HepG2 (cell line): Measurements from ENCODE around the gene TNFSF12. TPM values are rescaled to one million over a fixed set of nuclear protein-coding genes. Genes with fewer than 3 reads are reported as not detected.

Source experiments
- HIVEP1 ChIP-seq: sonication (generic); formaldehyde crosslinking; IDR thresholded peaks from 2 replicates; pipeline ENCODE4 v1.4.0; 2020; ENCODE audit warnings: mild to moderate bottlenecking, missing genetic modification reagents
- KLF6 ChIP-seq: IDR thresholded peaks from 2 replicates; pipeline ENCODE4 v1.8.0; 2016; ENCODE audit warnings: missing biosample characterization, missing genetic modification reagents
- SAP130 ChIP-seq: IDR thresholded peaks from 2 replicates; pipeline ENCODE4 v1.6.1; 2016; ENCODE audit warnings: low read depth
- SNAPC2 ChIP-seq: sonication (generic); formaldehyde crosslinking; IDR thresholded peaks from 2 replicates; pipeline ENCODE4 v1.8.1; 2022; ENCODE audit warnings: mild to moderate bottlenecking, missing genetic modification reagents
- ZBTB7B ChIP-seq: sonication (generic); formaldehyde crosslinking; IDR thresholded peaks from 2 replicates; pipeline ENCODE4 v1.4.0; 2020; ENCODE audit warnings: missing genetic modification reagents
- ZFY ChIP-seq: sonication (generic); formaldehyde crosslinking; IDR thresholded peaks from 2 replicates; pipeline ENCODE4 v1.4.0; 2020; ENCODE audit warnings: missing genetic modification reagents
- ZNF331 ChIP-seq: sonication (generic); formaldehyde crosslinking; IDR thresholded peaks from 2 replicates; pipeline ENCODE4 v1.4.0; 2020; ENCODE audit warnings: missing genetic modification reagents
- ZNF496 ChIP-seq: sonication (generic); formaldehyde crosslinking; IDR thresholded peaks from 2 replicates; pipeline ENCODE4 v1.8.1; 2023; ENCODE audit warnings: mild to moderate bottlenecking, moderate library complexity, missing genetic modification reagents; ENCODE audit not compliant: insufficient replicate concordance
- ZNF605 ChIP-seq: sonication (generic); formaldehyde crosslinking; IDR thresholded peaks from 2 replicates; pipeline ENCODE4 v1.8.0; 2022; ENCODE audit warnings: mild to moderate bottlenecking, missing genetic modification reagents
- ZZZ3 ChIP-seq: sonication (generic); formaldehyde crosslinking; IDR thresholded peaks from 2 replicates; pipeline ENCODE4 v1.4.0; 2020; ENCODE audit warnings: missing genetic modification reagents, mild to moderate bottlenecking, borderline replicate concordance
- polyA plus RNA-seq, 8 experiments: library from polyadenylated mRNA; depleted of rRNA in 3 of 8; stranded (reverse) in 7 of 8; unstranded in 1 of 8; fragments of >200 nt; fragmentation: Illumina TruSeq in 4 of 8; extraction: Trizol in 4 of 8; gene quantifications; 2 replicates each; pipeline versions ENCODE4 v1.2.1 to v1.2.3, GENCODE V29; 2011 to 2016; ENCODE audit warnings: low read depth in 4 of 8, missing spikeins in 1 of 8, mixed read lengths in 1 of 8; ENCODE audit not compliant: insufficient read depth in 1 of 8
- total RNA-seq, 5 experiments: library from RNA; depleted of rRNA; stranded (reverse); fragments of >200 nt; fragmentation: Illumina TruSeq; extraction: Trizol; gene quantifications; 2 replicates each; pipeline ENCODE4 v1.2.3, GENCODE V29; 2016; ENCODE audit warnings: low read depth in 1 of 5
- TF ChIP-seq, protein P1 (sequence below): sonication (generic); IDR thresholded peaks from 2 replicates; pipeline ENCODE4 v1.6.1; 2016; ENCODE audit warnings: low read depth, borderline replicate concordance
- TF ChIP-seq, protein P2 (sequence below): sonication (generic); formaldehyde crosslinking; IDR thresholded peaks from 2 replicates; pipeline ENCODE4 v1.4.0; 2020; ENCODE audit warnings: mild to moderate bottlenecking, missing genetic modification reagents
- TF ChIP-seq, protein P3 (sequence below): sonication (generic); formaldehyde crosslinking; IDR thresholded peaks from 2 replicates; pipeline ENCODE4 v1.4.0; 2020; ENCODE audit warnings: mild to moderate bottlenecking, missing genetic modification reagents
- TF ChIP-seq, protein P4 (sequence below): sonication (generic); formaldehyde crosslinking; IDR thresholded peaks from 2 replicates; pipeline ENCODE4 v1.5.0; 2020; ENCODE audit warnings: mild to moderate bottlenecking, missing genetic modification reagents, moderate library complexity
- TF ChIP-seq, protein P5 (sequence below), 2 experiments: sonication (generic) in 1 of 2; formaldehyde crosslinking in 1 of 2; IDR thresholded peaks; 2 replicates each; pipeline versions ENCODE4 v1.4.0 to v1.6.1; 2018 to 2020; ENCODE audit warnings: missing genetic modification reagents in 2 of 2, borderline replicate concordance in 1 of 2, low read depth in 1 of 2, mild to moderate bottlenecking in 1 of 2, missing biosample characterization in 1 of 2
- TF ChIP-seq, protein P6 (sequence below): IDR thresholded peaks from 2 replicates; pipeline ENCODE4 v1.4.0; 2020; ENCODE audit warnings: mild to moderate bottlenecking, missing genetic modification reagents

TNFSF12 gene
- total and polyA plus RNA-seq, 2 of the 13 experiments (the other 11 are each of a cell fraction or from before 2014, with no cell fraction given), result 0.93 to 7.2 TPM

DNA sequence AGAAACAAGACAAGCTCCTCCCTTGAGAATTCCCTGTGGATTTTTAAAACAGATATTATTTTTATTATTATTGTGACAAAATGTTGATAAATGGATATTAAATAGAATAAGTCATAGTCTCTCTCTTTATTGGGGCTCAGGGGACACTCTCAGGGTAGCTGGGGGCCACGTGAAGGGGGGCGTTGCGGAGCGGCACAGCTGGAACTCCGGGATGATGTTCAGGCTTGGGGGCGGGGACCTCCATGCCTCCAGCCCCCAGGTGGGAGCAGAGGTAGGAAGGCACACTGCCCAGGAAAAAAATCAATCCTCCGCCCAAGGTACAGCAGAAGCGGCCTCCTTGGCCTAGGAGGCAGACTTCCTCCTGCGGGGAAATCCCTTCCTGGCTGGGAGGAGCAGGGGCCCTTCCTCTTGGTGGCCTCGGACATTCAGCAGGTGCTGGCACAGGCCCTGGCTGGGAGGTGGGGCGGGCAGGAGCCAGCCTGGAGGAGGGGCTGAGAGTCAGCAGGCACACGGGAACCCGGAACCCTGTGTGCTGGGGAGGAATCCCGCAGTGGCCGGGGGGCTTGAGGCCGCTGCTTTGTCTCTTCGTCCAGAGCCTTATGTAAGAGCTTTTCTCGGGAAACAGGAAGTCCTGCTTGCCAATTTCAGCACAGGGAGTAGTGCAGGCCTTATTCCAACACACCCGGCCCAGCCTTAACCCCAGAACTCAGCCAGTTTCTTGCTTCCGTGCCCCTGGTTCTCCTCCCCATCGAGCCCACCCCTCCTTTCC, 9.1 kb downstream of the TNFSF12 start (continued):
- TF ChIP-seq, protein P1, sequence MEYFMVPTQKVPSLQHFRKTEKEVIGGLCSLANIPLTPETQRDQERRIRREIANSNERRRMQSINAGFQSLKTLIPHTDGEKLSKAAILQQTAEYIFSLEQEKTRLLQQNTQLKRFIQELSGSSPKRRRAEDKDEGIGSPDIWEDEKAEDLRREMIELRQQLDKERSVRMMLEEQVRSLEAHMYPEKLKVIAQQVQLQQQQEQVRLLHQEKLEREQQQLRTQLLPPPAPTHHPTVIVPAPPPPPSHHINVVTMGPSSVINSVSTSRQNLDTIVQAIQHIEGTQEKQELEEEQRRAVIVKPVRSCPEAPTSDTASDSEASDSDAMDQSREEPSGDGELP, result peak; percentile 36; the same call in 1 of the 2 replicates
- TF ChIP-seq SNAPC2, result no peak
- TF ChIP-seq, protein P2, sequence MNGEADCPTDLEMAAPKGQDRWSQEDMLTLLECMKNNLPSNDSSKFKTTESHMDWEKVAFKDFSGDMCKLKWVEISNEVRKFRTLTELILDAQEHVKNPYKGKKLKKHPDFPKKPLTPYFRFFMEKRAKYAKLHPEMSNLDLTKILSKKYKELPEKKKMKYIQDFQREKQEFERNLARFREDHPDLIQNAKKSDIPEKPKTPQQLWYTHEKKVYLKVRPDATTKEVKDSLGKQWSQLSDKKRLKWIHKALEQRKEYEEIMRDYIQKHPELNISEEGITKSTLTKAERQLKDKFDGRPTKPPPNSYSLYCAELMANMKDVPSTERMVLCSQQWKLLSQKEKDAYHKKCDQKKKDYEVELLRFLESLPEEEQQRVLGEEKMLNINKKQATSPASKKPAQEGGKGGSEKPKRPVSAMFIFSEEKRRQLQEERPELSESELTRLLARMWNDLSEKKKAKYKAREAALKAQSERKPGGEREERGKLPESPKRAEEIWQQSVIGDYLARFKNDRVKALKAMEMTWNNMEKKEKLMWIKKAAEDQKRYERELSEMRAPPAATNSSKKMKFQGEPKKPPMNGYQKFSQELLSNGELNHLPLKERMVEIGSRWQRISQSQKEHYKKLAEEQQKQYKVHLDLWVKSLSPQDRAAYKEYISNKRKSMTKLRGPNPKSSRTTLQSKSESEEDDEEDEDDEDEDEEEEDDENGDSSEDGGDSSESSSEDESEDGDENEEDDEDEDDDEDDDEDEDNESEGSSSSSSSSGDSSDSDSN (CRISPR knock-in tag), result peak; percentile 64; the same call in 1 of the 2 replicates
- peak; percentile 41; the same call in 1 of the 2 replicates for TF ChIP-seq ZBTB7B (CRISPR knock-in tag)
- TF ChIP-seq, protein P3, sequence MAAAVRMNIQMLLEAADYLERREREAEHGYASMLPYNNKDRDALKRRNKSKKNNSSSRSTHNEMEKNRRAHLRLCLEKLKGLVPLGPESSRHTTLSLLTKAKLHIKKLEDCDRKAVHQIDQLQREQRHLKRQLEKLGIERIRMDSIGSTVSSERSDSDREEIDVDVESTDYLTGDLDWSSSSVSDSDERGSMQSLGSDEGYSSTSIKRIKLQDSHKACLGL (CRISPR knock-in tag), result no peak
- TF ChIP-seq, protein P4, sequence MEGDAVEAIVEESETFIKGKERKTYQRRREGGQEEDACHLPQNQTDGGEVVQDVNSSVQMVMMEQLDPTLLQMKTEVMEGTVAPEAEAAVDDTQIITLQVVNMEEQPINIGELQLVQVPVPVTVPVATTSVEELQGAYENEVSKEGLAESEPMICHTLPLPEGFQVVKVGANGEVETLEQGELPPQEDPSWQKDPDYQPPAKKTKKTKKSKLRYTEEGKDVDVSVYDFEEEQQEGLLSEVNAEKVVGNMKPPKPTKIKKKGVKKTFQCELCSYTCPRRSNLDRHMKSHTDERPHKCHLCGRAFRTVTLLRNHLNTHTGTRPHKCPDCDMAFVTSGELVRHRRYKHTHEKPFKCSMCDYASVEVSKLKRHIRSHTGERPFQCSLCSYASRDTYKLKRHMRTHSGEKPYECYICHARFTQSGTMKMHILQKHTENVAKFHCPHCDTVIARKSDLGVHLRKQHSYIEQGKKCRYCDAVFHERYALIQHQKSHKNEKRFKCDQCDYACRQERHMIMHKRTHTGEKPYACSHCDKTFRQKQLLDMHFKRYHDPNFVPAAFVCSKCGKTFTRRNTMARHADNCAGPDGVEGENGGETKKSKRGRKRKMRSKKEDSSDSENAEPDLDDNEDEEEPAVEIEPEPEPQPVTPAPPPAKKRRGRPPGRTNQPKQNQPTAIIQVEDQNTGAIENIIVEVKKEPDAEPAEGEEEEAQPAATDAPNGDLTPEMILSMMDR (CRISPR knock-in tag), result peak; percentile 27
- TF ChIP-seq, protein P5, sequence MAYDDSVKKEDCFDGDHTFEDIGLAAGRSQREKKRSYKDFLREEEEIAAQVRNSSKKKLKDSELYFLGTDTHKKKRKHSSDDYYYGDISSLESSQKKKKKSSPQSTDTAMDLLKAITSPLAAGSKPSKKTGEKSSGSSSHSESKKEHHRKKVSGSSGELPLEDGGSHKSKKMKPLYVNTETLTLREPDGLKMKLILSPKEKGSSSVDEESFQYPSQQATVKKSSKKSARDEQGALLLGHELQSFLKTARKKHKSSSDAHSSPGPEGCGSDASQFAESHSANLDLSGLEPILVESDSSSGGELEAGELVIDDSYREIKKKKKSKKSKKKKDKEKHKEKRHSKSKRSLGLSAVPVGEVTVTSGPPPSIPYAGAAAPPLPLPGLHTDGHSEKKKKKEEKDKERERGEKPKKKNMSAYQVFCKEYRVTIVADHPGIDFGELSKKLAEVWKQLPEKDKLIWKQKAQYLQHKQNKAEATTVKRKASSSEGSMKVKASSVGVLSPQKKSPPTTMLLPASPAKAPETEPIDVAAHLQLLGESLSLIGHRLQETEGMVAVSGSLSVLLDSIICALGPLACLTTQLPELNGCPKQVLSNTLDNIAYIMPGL (CRISPR knock-in tag; IDR thresholded peaks at IDR 0.05; ENCODE audit: borderline replicate concordance in 1 of 2, low read depth in 1 of 2), result 0 out of 4 replicates have a peak, but pooled peaks have one; percentile 5 to 42
- TF ChIP-seq ZFY (CRISPR knock-in tag), result peak; percentile 77
- peak; percentile 79 for TF ChIP-seq HIVEP1 (CRISPR knock-in tag)
- no peak for TF ChIP-seq ZNF496 (CRISPR knock-in tag)
- TF ChIP-seq ZNF605 (CRISPR knock-in tag), result peak; percentile 75; the same call in 1 of the 2 replicates
- TF ChIP-seq ZNF331 (CRISPR knock-in tag), result peak; percentile 68; the same call in 1 of the 2 replicates
- TF ChIP-seq, protein P6, sequence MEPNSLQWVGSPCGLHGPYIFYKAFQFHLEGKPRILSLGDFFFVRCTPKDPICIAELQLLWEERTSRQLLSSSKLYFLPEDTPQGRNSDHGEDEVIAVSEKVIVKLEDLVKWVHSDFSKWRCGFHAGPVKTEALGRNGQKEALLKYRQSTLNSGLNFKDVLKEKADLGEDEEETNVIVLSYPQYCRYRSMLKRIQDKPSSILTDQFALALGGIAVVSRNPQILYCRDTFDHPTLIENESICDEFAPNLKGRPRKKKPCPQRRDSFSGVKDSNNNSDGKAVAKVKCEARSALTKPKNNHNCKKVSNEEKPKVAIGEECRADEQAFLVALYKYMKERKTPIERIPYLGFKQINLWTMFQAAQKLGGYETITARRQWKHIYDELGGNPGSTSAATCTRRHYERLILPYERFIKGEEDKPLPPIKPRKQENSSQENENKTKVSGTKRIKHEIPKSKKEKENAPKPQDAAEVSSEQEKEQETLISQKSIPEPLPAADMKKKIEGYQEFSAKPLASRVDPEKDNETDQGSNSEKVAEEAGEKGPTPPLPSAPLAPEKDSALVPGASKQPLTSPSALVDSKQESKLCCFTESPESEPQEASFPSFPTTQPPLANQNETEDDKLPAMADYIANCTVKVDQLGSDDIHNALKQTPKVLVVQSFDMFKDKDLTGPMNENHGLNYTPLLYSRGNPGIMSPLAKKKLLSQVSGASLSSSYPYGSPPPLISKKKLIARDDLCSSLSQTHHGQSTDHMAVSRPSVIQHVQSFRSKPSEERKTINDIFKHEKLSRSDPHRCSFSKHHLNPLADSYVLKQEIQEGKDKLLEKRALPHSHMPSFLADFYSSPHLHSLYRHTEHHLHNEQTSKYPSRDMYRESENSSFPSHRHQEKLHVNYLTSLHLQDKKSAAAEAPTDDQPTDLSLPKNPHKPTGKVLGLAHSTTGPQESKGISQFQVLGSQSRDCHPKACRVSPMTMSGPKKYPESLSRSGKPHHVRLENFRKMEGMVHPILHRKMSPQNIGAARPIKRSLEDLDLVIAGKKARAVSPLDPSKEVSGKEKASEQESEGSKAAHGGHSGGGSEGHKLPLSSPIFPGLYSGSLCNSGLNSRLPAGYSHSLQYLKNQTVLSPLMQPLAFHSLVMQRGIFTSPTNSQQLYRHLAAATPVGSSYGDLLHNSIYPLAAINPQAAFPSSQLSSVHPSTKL (CRISPR knock-in tag), result peak; percentile 67; the same call in 1 of the 2 replicates
- TF ChIP-seq ZZZ3 (CRISPR knock-in tag), result peak; percentile 72; the same call in 1 of the 2 replicates
- TF ChIP-seq KLF6 (CRISPR knock-in tag), result peak; percentile 33; the same call in 1 of the 2 replicates
- TF ChIP-seq SAP130 (CRISPR knock-in tag), result peak; percentile 75
